SK-N-SH (cell line): ENCODE results near the gene GREM2. TPM values are rescaled to one million over a fixed set of nuclear protein-coding genes. Genes with fewer than 3 reads are reported as not detected.

Experiments
- CTCF ChIA-PET: fragments of 300-600, 350-600 bp; formaldehyde crosslinking; extraction: SDS; loops from one replicate; lab custom pipeline; 2021; lab: Yijun Ruan, JAX
- POLR2A ChIA-PET: fragments of 350-600 bp; sonication (Branson Sonifier 250); formaldehyde crosslinking; extraction: SDS; loops from one replicate; lab custom pipeline; 2020; ENCODE audit warnings: antibody characterized with exemption, inconsistent platforms; lab: Yijun Ruan, JAX
- DNase-seq: peaks from one replicate; pipeline ENCODE4 v3.0.0; 2012
- H2AFZ ChIP-seq: fragments of 200-600 bp; sonication (generic); 2 replicates; pipeline ENCODE4 v1.8.1; 2016; ENCODE audit warnings: antibody characterized with exemption, mild to moderate bottlenecking, low read depth
- H3F3A ChIP-seq: fragments of 200-600 bp; sonication (generic); replicated peaks from 2 replicates; pipeline ENCODE3; 2016; ENCODE audit warnings: antibody characterized with exemption, mild to moderate bottlenecking; ENCODE audit not compliant: insufficient read depth
- H3K27ac ChIP-seq, 2 experiments: fragments of 200-500 bp in 1 of 2; fragments of 200-600 bp in 1 of 2; sonication (Bioruptor generic) in 1 of 2; sonication (generic), shearing (Covaris generic) in 1 of 2; 2 replicates each; pipeline versions ENCODE4 v1.5.1 to v1.6.1; 2014 to 2016; ENCODE audit warnings: low read depth in 2 of 2, inconsistent platforms in 1 of 2, low read length in 1 of 2, mild to moderate bottlenecking in 1 of 2, mixed read lengths in 1 of 2
- H3K27me3 ChIP-seq: fragments of 200-600 bp; sonication (generic), shearing (Covaris generic); 2 replicates; pipeline ENCODE4 v1.6.1; 2016; ENCODE audit warnings: mixed run types; ENCODE audit not compliant: insufficient read depth
- H3K36me3 ChIP-seq, 2 experiments: fragments of 200-500 bp in 1 of 2; fragments of 200-600 bp in 1 of 2; sonication (Bioruptor generic) in 1 of 2; sonication (generic) in 1 of 2; replicated peaks in 1 of 2; 2 replicates each; pipeline versions ENCODE3 to v1.5.1; 2014 to 2016; ENCODE audit warnings: low read length in 1 of 2, mild to moderate bottlenecking in 1 of 2; ENCODE audit not compliant: insufficient read depth in 2 of 2, control insufficient read depth in 1 of 2
- H3K4me1 ChIP-seq, 2 experiments: fragments of 200-500 bp in 1 of 2; fragments of 200-600 bp in 1 of 2; sonication (Bioruptor generic) in 1 of 2; sonication (generic), shearing (Covaris generic) in 1 of 2; 2 replicates each; pipeline versions ENCODE4 v1.5.1 to v1.6.1; 2014 to 2016; ENCODE audit warnings: low read depth in 1 of 2, low read length in 1 of 2, mixed run types in 1 of 2; ENCODE audit not compliant: insufficient read depth in 2 of 2, control insufficient read depth in 1 of 2
- H3K4me2 ChIP-seq: fragments of 200-600 bp; sonication (generic), shearing (Covaris generic); 2 replicates; pipeline ENCODE4 v1.6.1; 2017; ENCODE audit warnings: mixed run types
- H3K4me3 ChIP-seq, 2 experiments: fragments of 200-500 bp in 1 of 2; fragments of 200-600 bp in 1 of 2; sonication (Bioruptor generic) in 1 of 2; sonication (generic), shearing (Covaris generic) in 1 of 2; 2 replicates each; pipeline versions ENCODE4 v1.5.1 to v1.8.1; 2014 to 2016; ENCODE audit warnings: low read depth in 2 of 2, inconsistent platforms in 1 of 2, low read length in 1 of 2, mild to moderate bottlenecking in 1 of 2, mixed read lengths in 1 of 2, moderate library complexity in 1 of 2
- H3K79me2 ChIP-seq: fragments of 200-600 bp; sonication (generic); 2 replicates; pipeline ENCODE4 v1.8.1; 2017; ENCODE audit warnings: mild to moderate bottlenecking; ENCODE audit not compliant: insufficient read depth
- H3K9ac ChIP-seq: fragments of 200-600 bp; sonication (generic); 2 replicates; pipeline ENCODE4 v1.6.1; 2017; ENCODE audit warnings: mixed run types
- H3K9me2 ChIP-seq: fragments of 200-600 bp; sonication (generic); 2 replicates; pipeline ENCODE4 v1.6.1; 2017; ENCODE audit warnings: mixed run types
- H3K9me3 ChIP-seq: fragments of 200-600 bp; sonication (generic); 2 replicates; pipeline ENCODE4 v1.6.1; 2017; ENCODE audit warnings: mixed run types, mild to moderate bottlenecking, moderate library complexity
- H4K20me1 ChIP-seq: fragments of 200-600 bp; sonication (generic); 2 replicates; pipeline ENCODE4 v1.6.1; 2017; ENCODE audit warnings: mild to moderate bottlenecking, mixed run types; ENCODE audit not compliant: insufficient read depth
- CHD2 ChIP-seq: fragments of 150-350 bp; IDR thresholded peaks from 2 replicates; pipeline ENCODE4 v1.6.1; 2018; ENCODE audit warnings: low read length; ENCODE audit not compliant: partially characterized antibody
- ELF1 ChIP-seq: IDR thresholded peaks from 2 replicates; pipeline ENCODE4 v1.4.0; 2012
- EZH2phosphoT487 ChIP-seq: fragments of 200-600 bp; sonication (generic); IDR thresholded peaks from 2 replicates; pipeline ENCODE4 v1.6.1; 2017; ENCODE audit warnings: low read depth, mixed run types, mild to moderate bottlenecking, antibody characterized with exemption, moderate library complexity, borderline replicate concordance
- FOSL2 ChIP-seq: IDR thresholded peaks from 2 replicates; pipeline ENCODE4 v1.4.0; 2012; ENCODE audit warnings: low read depth, mild to moderate bottlenecking, moderate library complexity, borderline replicate concordance
- FOXJ3 ChIP-seq: sonication (generic); formaldehyde crosslinking; IDR thresholded peaks from 2 replicates; pipeline ENCODE4 v1.5.1; 2020; ENCODE audit warnings: mild to moderate bottlenecking, missing genetic modification reagents
- FOXM1 ChIP-seq: IDR thresholded peaks from 2 replicates; pipeline ENCODE4 v1.4.0; 2012; ENCODE audit warnings: low read depth, mild to moderate bottlenecking
- IRF3 ChIP-seq: fragments of 150-350 bp; IDR thresholded peaks from 2 replicates; pipeline ENCODE4 v1.6.1; 2016; ENCODE audit warnings: mild to moderate bottlenecking, low read depth, low read length
- MAX ChIP-seq: IDR thresholded peaks from 2 replicates; pipeline ENCODE4 v1.4.0; 2012; ENCODE audit warnings: low read depth
- MXI1 ChIP-seq: IDR thresholded peaks from 2 replicates; pipeline ENCODE4 v1.6.1; 2012; ENCODE audit warnings: mild to moderate bottlenecking, low read depth, low read length, improper control_type of control experiment
- PBX3 ChIP-seq: IDR thresholded peaks from 2 replicates; pipeline ENCODE4; 2012
- POLR2AphosphoS5 ChIP-seq: IDR thresholded peaks from 2 replicates; pipeline ENCODE4 v1.6.1; 2012; ENCODE audit warnings: low read depth, low read length
- REST ChIP-seq: IDR thresholded peaks from 2 replicates; pipeline ENCODE4 v1.6.1; 2012; ENCODE audit warnings: mild to moderate bottlenecking, low read depth, low read length, moderate library complexity
- RXRA ChIP-seq: IDR thresholded peaks from 2 replicates; pipeline ENCODE4 v1.4.0; 2012; ENCODE audit warnings: low read depth, mild to moderate bottlenecking, borderline replicate concordance
- SMC3 ChIP-seq: IDR thresholded peaks from 2 replicates; pipeline ENCODE4 v1.6.1; 2012; ENCODE audit warnings: low read depth, low read length, improper control_type of control experiment
- TAF1 ChIP-seq: IDR thresholded peaks from 2 replicates; pipeline ENCODE4 v1.6.1; 2012; ENCODE audit warnings: low read depth, mild to moderate bottlenecking, low read length, moderate library complexity, borderline replicate concordance
- TEAD4 ChIP-seq: IDR thresholded peaks from 2 replicates; pipeline ENCODE4 v1.4.0; 2012; ENCODE audit warnings: mild to moderate bottlenecking, borderline replicate concordance; ENCODE audit not compliant: insufficient read depth
- YY1 ChIP-seq: IDR thresholded peaks from 2 replicates; pipeline ENCODE4 v1.4.0; 2012; ENCODE audit warnings: low read depth, mild to moderate bottlenecking
- ZBTB33 ChIP-seq: IDR thresholded peaks from 2 replicates; pipeline ENCODE4 v1.4.0; 2012; ENCODE audit warnings: low read depth, borderline replicate concordance
- WGBS: methylation state at CpG from one replicate; pipeline ENCODE4 v1.1.6; 2017; ENCODE audit warnings: low lambda C conversion rate; 5-methylcytosine and 5-hydroxymethylcytosine counted together
- polyA plus RNA-seq, 3 experiments: library from polyadenylated mRNA; depleted of rRNA; stranded (reverse); fragments of >200 nt; gene quantifications; 2 replicates each; pipeline ENCODE4 v1.2.3, GENCODE V29; 2012

The GREM2 gene
- polyA plus RNA-seq, 1 of the 3 experiments (the other 2 are of a cell fraction) = 0.94 TPM

GRCh38 chr1:240524356-240525069 lies 87.4 kb downstream of the GREM2 start:
- 56% methylated on average over 3 of the region's 4 CpGs for WGBS
- POLR2A ChIA-PET = no interaction called here
- no peak for TF ChIP-seq IRF3
- no peak for TF ChIP-seq TAF1
- TF ChIP-seq POLR2AphosphoS5 = no peak
- no peak for TF ChIP-seq RXRA
- no peak for TF ChIP-seq YY1
- TF ChIP-seq ZBTB33 = no peak
- TF ChIP-seq REST = no peak
- TF ChIP-seq MXI1 = no peak
- TF ChIP-seq EZH2phosphoT487 = no peak
- TF ChIP-seq FOXJ3 (CRISPR knock-in tag) = no peak
- no peak for TF ChIP-seq ELF1
- no peak for TF ChIP-seq TEAD4
- TF ChIP-seq FOSL2 = no peak
- no peak for TF ChIP-seq FOXM1
- no peak for TF ChIP-seq MAX
- no peak for TF ChIP-seq CHD2
- no peak for TF ChIP-seq PBX3
- TF ChIP-seq SMC3 = no peak
- Histone ChIP-seq H3F3A (no peaks in the 10 kb centered on the region), H4K20me1 (no peaks in the 10 kb centered on the region), H3K4me2 (no peak overlapping the region), H3K27me3 (no peaks in the 10 kb centered on the region), H3K27ac (no peak overlapping the region), H2AFZ (no peak overlapping the region), H3K79me2 (no peaks in the 10 kb centered on the region), H3K9me3 (no peaks in the 10 kb centered on the region), H3K4me3 (no peak overlapping the region), H3K9ac (no peak overlapping the region), H3K9me2 (no peaks in the 10 kb centered on the region), H3K36me3 (no peaks in the 10 kb centered on the region), H3K4me1 (peaks cover 0 to 12% of the 10 kb centered on the region in 2 experiments; a peak in 2 of 4 replicates)
- DNase-seq = no peak
- CTCF ChIA-PET = interaction anchor here (1.3 kb wide), 1 partner anchor 37 kb away, joined by 4 read pairs; no protein-coding TSS in a partner anchor
